Measurements from ENCODE around the gene ZNF556. TPM values are rescaled to one million over a fixed set of nuclear protein-coding genes. Genes with fewer than 3 reads are reported as not detected.

ZNF556 gene
- total RNA-seq, 1 experiment from 2014 or later: not detected

GRCh38 chr19:2856457-2857050 is 10.6 kb upstream of the ZNF556 start:
- Mint-ChIP-seq H3K36me3 (ENCODE audit: insufficient read depth, unreplicated experiment) (peaks cover 28% of the 10 kb centered on the region), H3K4me3 (ENCODE audit: unreplicated experiment) (no peak overlapping the region), H3K9me3 (ENCODE audit: unreplicated experiment) (peaks cover 21% of the 10 kb centered on the region), H3K27me3 (ENCODE audit: insufficient read depth, unreplicated experiment) (no peaks in the 10 kb centered on the region), H3K27ac (ENCODE audit: low read depth, unreplicated experiment) (no peak overlapping the region), H3K4me1 (ENCODE audit: insufficient read depth, unreplicated experiment) (no peaks in the 10 kb centered on the region)
- intact Hi-C loops (cut with micrococcal nuclease): no loop called here
- BruUV-seq (replicated peaks): no TSS peak
- ChIA-PET CTCF (interaction anchor here (0.5 kb wide), 1 partner anchor 928 kb away, joined by 3 read pairs; no protein-coding TSS in a partner anchor), POLR2A (no interaction called here)
- DNase-seq (ENCODE audit: unreplicated experiment): no peak
- TF ChIP-seq, protein P1, sequence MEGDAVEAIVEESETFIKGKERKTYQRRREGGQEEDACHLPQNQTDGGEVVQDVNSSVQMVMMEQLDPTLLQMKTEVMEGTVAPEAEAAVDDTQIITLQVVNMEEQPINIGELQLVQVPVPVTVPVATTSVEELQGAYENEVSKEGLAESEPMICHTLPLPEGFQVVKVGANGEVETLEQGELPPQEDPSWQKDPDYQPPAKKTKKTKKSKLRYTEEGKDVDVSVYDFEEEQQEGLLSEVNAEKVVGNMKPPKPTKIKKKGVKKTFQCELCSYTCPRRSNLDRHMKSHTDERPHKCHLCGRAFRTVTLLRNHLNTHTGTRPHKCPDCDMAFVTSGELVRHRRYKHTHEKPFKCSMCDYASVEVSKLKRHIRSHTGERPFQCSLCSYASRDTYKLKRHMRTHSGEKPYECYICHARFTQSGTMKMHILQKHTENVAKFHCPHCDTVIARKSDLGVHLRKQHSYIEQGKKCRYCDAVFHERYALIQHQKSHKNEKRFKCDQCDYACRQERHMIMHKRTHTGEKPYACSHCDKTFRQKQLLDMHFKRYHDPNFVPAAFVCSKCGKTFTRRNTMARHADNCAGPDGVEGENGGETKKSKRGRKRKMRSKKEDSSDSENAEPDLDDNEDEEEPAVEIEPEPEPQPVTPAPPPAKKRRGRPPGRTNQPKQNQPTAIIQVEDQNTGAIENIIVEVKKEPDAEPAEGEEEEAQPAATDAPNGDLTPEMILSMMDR (IDR thresholded peaks at IDR 0.05; ENCODE audit: unreplicated experiment): no peak

- peaks cover 7% of the 10 kb centered on the region for H3K9me3 Mint-ChIP-seq (ENCODE audit: unreplicated experiment)
- CTCF ChIA-PET: no interaction called here
- intact Hi-C loops (cut with micrococcal nuclease): no loop called here
These were observed 8.3 kb upstream of the ZNF556 start for GRCh38 chr19:2858864-2859263.

DNA sequence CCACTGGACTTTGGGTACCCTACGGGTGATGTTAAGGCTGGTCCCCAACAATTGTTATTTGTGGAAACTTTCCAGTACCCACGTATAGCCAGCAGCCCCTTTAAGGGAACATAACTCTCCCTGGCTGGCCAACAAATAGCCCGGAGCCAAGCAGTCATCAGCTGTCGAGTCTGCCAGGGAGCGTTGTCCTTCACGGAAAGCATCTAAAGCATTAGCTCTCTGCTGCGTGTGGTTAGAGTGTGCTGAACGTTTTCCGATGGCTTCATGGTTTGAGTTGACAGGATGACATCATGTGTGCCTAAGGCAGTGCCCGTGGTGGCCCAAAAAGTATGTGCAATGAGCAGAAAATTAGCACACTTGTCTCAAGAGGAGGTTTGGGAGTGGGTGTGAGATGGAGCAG is 3.3 kb upstream of the ZNF556 start:
- Mint-ChIP-seq H3K4me3 (ENCODE audit: unreplicated experiment) (no peak overlapping the region), H3K36me3 (ENCODE audit: insufficient read depth, unreplicated experiment) (peaks cover 3% of the 10 kb centered on the region), H3K27ac (ENCODE audit: low read depth, unreplicated experiment) (no peak overlapping the region), H3K9me3 (ENCODE audit: unreplicated experiment) (no peaks in the 10 kb centered on the region), H3K4me1 (ENCODE audit: insufficient read depth, unreplicated experiment) (no peaks in the 10 kb centered on the region), H3K27me3 (ENCODE audit: insufficient read depth, unreplicated experiment) (no peaks in the 10 kb centered on the region)
- no TSS peak for BruUV-seq (replicated peaks)
- no peak for DNase-seq (ENCODE audit: unreplicated experiment)
- intact Hi-C loops (cut with micrococcal nuclease): no loop called here
- TF ChIP-seq, protein P1 (IDR thresholded peaks at IDR 0.05; ENCODE audit: unreplicated experiment): no peak
- CTCF ChIA-PET: interaction anchor here (0.9 kb wide), 1 partner anchor 22 kb away, joined by 3 read pairs; no protein-coding TSS in a partner anchor
- POLR2A ChIA-PET: no interaction called here

More at GRCh38 chr19:2858864-2859263, 8.3 kb upstream of the ZNF556 start:
- TF ChIP-seq, protein P1 (IDR thresholded peaks at IDR 0.05; ENCODE audit: unreplicated experiment): no peak
- POLR2A ChIA-PET: no interaction called here
- BruUV-seq (replicated peaks): no TSS peak
- Mint-ChIP-seq H3K4me1 (ENCODE audit: insufficient read depth, unreplicated experiment) (no peaks in the 10 kb centered on the region), H3K27me3 (ENCODE audit: insufficient read depth, unreplicated experiment) (no peaks in the 10 kb centered on the region), H3K4me3 (ENCODE audit: unreplicated experiment) (no peak overlapping the region), H3K36me3 (ENCODE audit: insufficient read depth, unreplicated experiment) (peaks cover 10% of the 10 kb centered on the region), H3K27ac (ENCODE audit: low read depth, unreplicated experiment) (no peak overlapping the region)
- DNase-seq (ENCODE audit: unreplicated experiment): no peak

DNA sequence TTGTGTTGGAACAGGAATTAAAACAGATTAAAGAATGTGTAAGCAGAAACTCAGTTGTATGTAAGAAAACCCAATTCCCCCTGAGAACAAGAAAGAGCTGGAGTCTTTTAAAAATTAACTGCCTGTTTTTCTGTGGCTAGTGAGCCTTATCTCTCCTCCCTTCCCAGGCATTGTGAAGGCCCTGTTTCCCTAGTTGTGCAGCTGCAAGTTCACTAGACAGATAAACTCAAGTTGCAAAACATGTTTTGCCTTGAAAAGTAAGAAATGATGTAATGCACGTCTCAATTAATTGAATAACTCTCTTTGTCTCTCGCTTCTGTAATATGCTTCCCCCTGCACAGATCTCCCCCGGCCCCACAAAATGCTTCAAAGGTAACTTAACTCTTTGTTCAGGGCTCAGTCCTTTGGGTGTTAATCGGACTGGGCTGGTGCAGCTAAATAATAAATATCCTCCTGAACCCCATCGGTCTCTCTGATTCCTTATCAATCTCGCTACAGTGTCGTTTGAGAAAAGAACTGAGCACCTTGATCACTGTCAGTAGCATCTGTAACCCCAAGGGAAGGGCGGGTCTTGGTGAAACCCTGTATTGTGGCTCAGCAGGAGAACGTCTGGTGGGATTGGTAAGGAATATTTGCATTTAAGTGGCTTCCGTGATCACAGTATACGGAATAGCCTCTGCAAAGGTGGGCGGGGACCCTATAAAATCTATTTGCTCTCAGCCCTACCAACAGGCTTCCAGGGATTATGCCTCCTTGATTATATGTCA is 1.6 kb upstream of the ZNF556 start:
- TF ChIP-seq, protein P1 (IDR thresholded peaks at IDR 0.05; ENCODE audit: unreplicated experiment): no peak
- Mint-ChIP-seq H3K27ac (ENCODE audit: low read depth, unreplicated experiment) (no peak overlapping the region), H3K4me1 (ENCODE audit: insufficient read depth, unreplicated experiment) (no peaks in the 10 kb centered on the region), H3K4me3 (ENCODE audit: unreplicated experiment) (no peak overlapping the region), H3K27me3 (ENCODE audit: insufficient read depth, unreplicated experiment) (no peaks in the 10 kb centered on the region), H3K36me3 (ENCODE audit: insufficient read depth, unreplicated experiment) (peaks cover 6% of the 10 kb centered on the region), H3K9me3 (ENCODE audit: unreplicated experiment) (no peaks in the 10 kb centered on the region)
- intact Hi-C loops (cut with micrococcal nuclease): no loop called here
- ChIA-PET CTCF (no interaction called here), POLR2A (no interaction called here)
- BruUV-seq (replicated peaks): no TSS peak
- no peak for DNase-seq (ENCODE audit: unreplicated experiment)

Measured in MCF 10A (cell line).